ENCODE data around the gene NRDE2. TPM values are rescaled to one million over a fixed set of nuclear protein-coding genes. Genes with fewer than 3 reads are reported as not detected.
A peak's percentile ranks its signal among the peaks of the same experiment; 100 is the strongest.
"Not testable (repeated sequence)": the region's sequence is repeated elsewhere in the genome, so short reads cannot be mapped to it uniquely, and the experiment has no call there.

Gene NRDE2
- total RNA-seq, 1 donor from 2014 or later: 25.4 TPM

DNA sequence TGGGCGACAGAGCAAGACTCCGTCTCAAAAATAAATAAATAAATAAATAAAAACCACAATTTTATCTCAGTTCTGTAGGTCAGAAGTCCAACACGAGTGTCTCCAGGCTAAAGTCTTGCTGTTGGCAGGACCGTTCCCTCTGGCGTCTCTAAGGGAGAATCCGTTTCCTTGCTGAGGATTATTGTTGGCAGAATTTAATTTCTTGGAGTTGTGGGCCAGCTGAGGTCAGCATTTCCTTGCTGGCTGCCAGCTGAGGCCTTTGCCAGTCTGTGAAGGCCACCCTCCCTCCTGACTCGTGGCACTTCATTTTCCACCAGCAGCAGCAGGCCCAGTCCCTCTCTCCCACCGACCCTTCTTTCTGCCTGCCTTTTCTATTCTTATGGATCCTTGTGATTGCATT lies 58.2 kb downstream of the NRDE2 start:
- peaks cover 17% of the 10 kb centered on the region for H3K4me1 Mint-ChIP-seq (ENCODE audit: low read depth)

GRCh38 chr14:90272523-90272922 lies 59.2 kb downstream of the NRDE2 start:
- no peaks in the 10 kb centered on the region for H3K9me3 Mint-ChIP-seq

More for the DNA sequence above, 58.2 kb downstream of the NRDE2 start:
- Mint-ChIP-seq H3K9me3 (no peaks in the 10 kb centered on the region), H3K4me3 (ENCODE audit: low read depth) (no peak overlapping the region), H3K27me3 (ENCODE audit: low read depth) (no peaks in the 10 kb centered on the region), H3K27ac (peak overlapping the region; percentile 8), H3K36me3 (ENCODE audit: low read depth) (peaks cover 57% of the 10 kb centered on the region)
- no peak for DNase-seq (ENCODE audit: low spot score)
- intact Hi-C loops (cut with micrococcal nuclease): no loop called here

GRCh38 chr14:90268420-90268819 lies 63.3 kb downstream of the NRDE2 start:
- DNase-seq (ENCODE audit: low spot score): no peak
- H3K36me3 Mint-ChIP-seq (ENCODE audit: low read depth): peaks cover 76% of the 10 kb centered on the region
- no peak overlapping the region for H3K27ac Mint-ChIP-seq
- H3K4me1 Mint-ChIP-seq (ENCODE audit: low read depth): peaks cover 5% of the 10 kb centered on the region
- no peaks in the 10 kb centered on the region for H3K9me3 Mint-ChIP-seq
- H3K27me3 Mint-ChIP-seq (ENCODE audit: low read depth): no peaks in the 10 kb centered on the region
- intact Hi-C loops (cut with micrococcal nuclease): no loop called here
- no peak overlapping the region for H3K4me3 Mint-ChIP-seq (ENCODE audit: low read depth)

More at GRCh38 chr14:90272523-90272922, 59.2 kb downstream of the NRDE2 start:
- intact Hi-C loops (cut with micrococcal nuclease): no loop called here
- peaks cover 61% of the 10 kb centered on the region for H3K36me3 Mint-ChIP-seq (ENCODE audit: low read depth)
- H3K4me3 Mint-ChIP-seq (ENCODE audit: low read depth): no peak overlapping the region
- H3K4me1 Mint-ChIP-seq (ENCODE audit: low read depth): peaks cover 17% of the 10 kb centered on the region
- no peak for DNase-seq (ENCODE audit: low spot score)
- no peaks in the 10 kb centered on the region for H3K27me3 Mint-ChIP-seq (ENCODE audit: low read depth)
- no peak overlapping the region for H3K27ac Mint-ChIP-seq

DNA sequence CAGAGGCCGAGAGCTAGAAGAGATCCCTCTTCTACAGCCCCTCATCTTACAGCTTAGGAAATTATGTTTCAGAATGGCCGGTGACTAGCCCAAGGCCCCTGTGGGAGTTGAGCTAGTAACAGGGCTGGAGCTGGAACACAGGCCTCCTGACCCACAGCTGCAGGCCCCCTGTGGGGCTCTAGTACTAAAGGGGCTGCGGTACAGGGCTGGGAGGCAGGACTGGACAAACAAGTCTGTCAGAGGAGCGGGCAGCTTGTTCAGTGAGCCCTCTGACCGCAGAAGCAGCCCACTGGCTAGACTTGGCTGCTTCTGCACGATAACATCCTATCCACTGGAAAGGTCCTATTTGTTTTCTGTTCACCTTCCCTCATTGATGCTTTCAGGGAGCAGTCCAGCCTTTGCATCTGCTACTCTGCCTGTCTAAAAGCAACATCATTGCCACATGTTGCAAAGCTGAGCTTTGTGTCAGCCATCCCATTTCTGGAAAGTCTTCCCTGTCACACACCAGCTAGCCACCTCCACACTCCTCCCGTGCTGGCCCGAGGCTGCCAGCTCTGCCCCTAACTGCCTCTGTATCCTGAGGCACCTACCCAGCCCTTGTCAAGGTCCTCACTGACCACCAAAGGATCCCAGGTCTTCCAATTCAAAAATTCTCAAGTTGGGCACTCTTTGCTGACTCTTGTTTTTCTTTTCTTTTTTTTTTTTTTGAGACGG lies 65.1 kb downstream of the NRDE2 start:
- Mint-ChIP-seq H3K4me1 (ENCODE audit: low read depth) (peaks cover 5% of the 10 kb centered on the region), H3K27me3 (ENCODE audit: low read depth) (no peaks in the 10 kb centered on the region), H3K36me3 (ENCODE audit: low read depth) (peaks cover 81% of the 10 kb centered on the region), H3K4me3 (ENCODE audit: low read depth) (no peak overlapping the region), H3K9me3 (no peaks in the 10 kb centered on the region), H3K27ac (no peak overlapping the region)
- no peak for DNase-seq (ENCODE audit: low spot score)
- intact Hi-C loops (cut with micrococcal nuclease): no loop called here

DNA sequence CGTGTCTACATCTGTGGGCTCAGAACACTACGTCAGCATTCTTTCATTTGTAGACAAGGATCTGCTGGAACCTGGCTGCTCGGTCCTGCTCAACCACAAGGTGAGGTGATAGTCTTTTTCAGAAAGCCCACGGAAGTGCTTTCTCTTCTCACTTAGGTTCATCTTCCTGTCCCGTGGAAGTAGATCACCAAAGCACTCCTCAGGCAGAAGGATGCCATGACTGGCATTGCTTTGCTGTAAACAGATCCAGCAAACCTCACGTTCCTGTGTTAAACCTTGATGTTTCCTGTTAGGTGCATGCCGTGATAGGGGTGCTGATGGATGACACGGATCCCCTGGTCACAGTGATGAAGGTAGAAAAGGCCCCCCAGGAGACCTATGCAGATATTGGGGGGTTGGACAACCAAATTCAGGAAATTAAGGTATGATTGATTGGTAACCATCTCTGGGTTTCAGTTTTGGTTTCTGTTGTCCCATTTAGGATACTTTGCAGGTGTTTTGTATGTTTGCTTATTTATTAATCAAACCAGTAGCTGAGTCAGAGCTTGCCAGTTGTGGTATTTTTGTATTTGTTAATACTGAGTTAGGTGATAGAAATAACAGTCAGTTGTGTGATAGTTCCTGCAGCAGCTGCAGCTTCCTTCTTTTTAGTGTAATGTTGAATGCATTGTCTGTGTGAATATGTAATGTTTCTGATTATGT lies 67.8 kb downstream of the NRDE2 start:
- no peak for DNase-seq (ENCODE audit: low spot score)
- peaks cover 5% of the 10 kb centered on the region for H3K4me1 Mint-ChIP-seq (ENCODE audit: low read depth)
- no peak overlapping the region for H3K4me3 Mint-ChIP-seq (ENCODE audit: low read depth)

GRCh38 chr14:90256354-90257131 lies 75.2 kb downstream of the NRDE2 start, which contains the start of gene PSMC1:
Gene PSMC1 (plus strand): TSS chr14:90256553. CDS start chr14:90256598, 45 bp downstream.
- Mint-ChIP-seq H3K36me3 (ENCODE audit: low read depth) (peaks cover 42% of the 10 kb centered on the region), H3K9me3 (peaks cover 6% of the 10 kb centered on the region), H3K4me3 (ENCODE audit: low read depth) (peak within 1 kb of the TSS; percentile 98), H3K27me3 (ENCODE audit: low read depth) (no peaks in the 10 kb centered on the region), H3K4me1 (ENCODE audit: low read depth) (peaks cover 19% of the 10 kb centered on the region), H3K27ac (peak within 1 kb of the TSS; percentile 93)
- DNase-seq (ENCODE audit: low spot score): peak; percentile 83
- intact Hi-C loops (cut with micrococcal nuclease): loop anchor here (1.0 to 5.0 kb wide), 6 partner anchors 18 to 299 kb away; partner anchors contain the start of genes NRDE2 and TDP1

More for the DNA sequence above, 67.8 kb downstream of the NRDE2 start:
- Mint-ChIP-seq H3K36me3 (ENCODE audit: low read depth) (peaks cover 76% of the 10 kb centered on the region), H3K9me3 (peaks cover 6% of the 10 kb centered on the region), H3K27me3 (ENCODE audit: low read depth) (no peaks in the 10 kb centered on the region), H3K27ac (no peak overlapping the region)
- intact Hi-C loops (cut with micrococcal nuclease): no loop called here

- peak overlapping the region; percentile 24 for H3K27ac Mint-ChIP-seq
- H3K9me3 Mint-ChIP-seq: peaks cover under 1% of the 10 kb centered on the region
- peak overlapping the region; percentile 28 for H3K4me3 Mint-ChIP-seq (ENCODE audit: low read depth)
- H3K27me3 Mint-ChIP-seq (ENCODE audit: low read depth): no peaks in the 10 kb centered on the region
- no peak for DNase-seq (ENCODE audit: low spot score)
- intact Hi-C loops (cut with micrococcal nuclease): loop anchor here (1.0 to 5.0 kb wide), 6 partner anchors 19 to 299 kb away; partner anchors contain the start of genes NRDE2 and TDP1
- H3K4me1 Mint-ChIP-seq (ENCODE audit: low read depth): peaks cover 19% of the 10 kb centered on the region
- peaks cover 35% of the 10 kb centered on the region for H3K36me3 Mint-ChIP-seq (ENCODE audit: low read depth)
Observed at GRCh38 chr14:90255871-90256270, 75.9 kb downstream of the NRDE2 start.

GRCh38 chr14:90253826-90254225 lies 77.9 kb downstream of the NRDE2 start:
- H3K36me3 Mint-ChIP-seq (ENCODE audit: low read depth): peaks cover 23% of the 10 kb centered on the region
- H3K9me3 Mint-ChIP-seq: no peaks in the 10 kb centered on the region
- peaks cover 5% of the 10 kb centered on the region for H3K27me3 Mint-ChIP-seq (ENCODE audit: low read depth)
- no peak for DNase-seq (ENCODE audit: low spot score)
- H3K4me3 Mint-ChIP-seq (ENCODE audit: low read depth): no peak overlapping the region
- no peak overlapping the region for H3K27ac Mint-ChIP-seq
- intact Hi-C loops (cut with micrococcal nuclease): no loop called here
- H3K4me1 Mint-ChIP-seq (ENCODE audit: low read depth): peaks cover 19% of the 10 kb centered on the region

- Mint-ChIP-seq H3K36me3 (ENCODE audit: low read depth) (no peaks in the 10 kb centered on the region), H3K4me3 (ENCODE audit: low read depth) (no peak overlapping the region), H3K27me3 (ENCODE audit: low read depth) (peaks cover 9% of the 10 kb centered on the region), H3K4me1 (ENCODE audit: low read depth) (no peaks in the 10 kb centered on the region), H3K27ac (no peak overlapping the region), H3K9me3 (peaks cover 8% of the 10 kb centered on the region)
- DNase-seq (ENCODE audit: low spot score): no peak
- intact Hi-C loops (cut with micrococcal nuclease): no loop called here
Observed at GRCh38 chr14:90248594-90248993, 83.1 kb downstream of the NRDE2 start.

GRCh38 chr14:90247441-90247840 lies 84.3 kb downstream of the NRDE2 start:
- DNase-seq (ENCODE audit: low spot score); H3K4me1 Mint-ChIP-seq (ENCODE audit: low read depth); H3K27ac Mint-ChIP-seq; intact Hi-C loops (cut with micrococcal nuclease); H3K9me3 Mint-ChIP-seq; H3K36me3 Mint-ChIP-seq (ENCODE audit: low read depth); H3K27me3 Mint-ChIP-seq (ENCODE audit: low read depth); H3K4me3 Mint-ChIP-seq (ENCODE audit: low read depth): not testable (repeated sequence)

GRCh38 chr14:90246936-90247335 lies 84.8 kb downstream of the NRDE2 start:
- H3K4me1 Mint-ChIP-seq (ENCODE audit: low read depth): no peaks in the 10 kb centered on the region
- intact Hi-C loops (cut with micrococcal nuclease): no loop called here
- H3K9me3 Mint-ChIP-seq: peaks cover 8% of the 10 kb centered on the region
- H3K27ac Mint-ChIP-seq: no peak overlapping the region
- H3K27me3 Mint-ChIP-seq (ENCODE audit: low read depth): peaks cover 9% of the 10 kb centered on the region
- no peak for DNase-seq (ENCODE audit: low spot score)
- H3K4me3 Mint-ChIP-seq (ENCODE audit: low read depth): no peak overlapping the region
- H3K36me3 Mint-ChIP-seq (ENCODE audit: low read depth): no peaks in the 10 kb centered on the region

GRCh38 chr14:90242444-90242843 lies 89.3 kb downstream of the NRDE2 start:
- DNase-seq (ENCODE audit: low spot score): no peak
- H3K36me3 Mint-ChIP-seq (ENCODE audit: low read depth): peaks cover 13% of the 10 kb centered on the region
- no peak overlapping the region for H3K4me3 Mint-ChIP-seq (ENCODE audit: low read depth)
- H3K27ac Mint-ChIP-seq: no peak overlapping the region
- H3K27me3 Mint-ChIP-seq (ENCODE audit: low read depth): peaks cover 4% of the 10 kb centered on the region
- no peaks in the 10 kb centered on the region for H3K4me1 Mint-ChIP-seq (ENCODE audit: low read depth)
- intact Hi-C loops (cut with micrococcal nuclease): no loop called here
- peaks cover 42% of the 10 kb centered on the region for H3K9me3 Mint-ChIP-seq
